CD14-positive monocyte (primary cell): ENCODE data around the gene TCHP. TPM values are rescaled to one million over a fixed set of nuclear protein-coding genes. Genes with fewer than 3 reads are reported as not detected.

ENCODE experiments used
- DNase-seq, 3 donors: peaks; one replicate each; pipeline ENCODE4 v3.0.0-alpha.2; 2011 to 2022
- H2AFZ ChIP-seq: 2 replicates; pipeline ENCODE4 v1.6.0; 2012; ENCODE audit warnings: mild to moderate bottlenecking, low read depth, low read length, inconsistent platforms; ENCODE audit not compliant: insufficient read depth, poor library complexity, severe bottlenecking
- H3K27ac ChIP-seq, 2 donors: 1 replicate in 1 of 2; 2 replicates in 1 of 2; pipeline ENCODE4 v1.5.1; 2012 to 2013; ENCODE audit warnings: low read length in 2 of 2, control low read depth in 1 of 2, inconsistent platforms in 1 of 2, low read depth in 1 of 2, mild to moderate bottlenecking in 1 of 2
- H3K27me3 ChIP-seq, 2 donors: one replicate each; pipeline versions ENCODE4 v1.6.0 to v1.6.1; 2011 to 2013; ENCODE audit warnings: low read length in 2 of 2; ENCODE audit not compliant: control insufficient read depth in 2 of 2, insufficient read depth in 2 of 2
- H3K36me3 ChIP-seq, 2 donors: replicated peaks in 1 of 2; 1 replicate in 1 of 2; 2 replicates in 1 of 2; pipeline versions ENCODE4 v1.5.1 to v1.6.1; 2012 to 2013; ENCODE audit warnings: low read length in 2 of 2, control low read depth in 1 of 2, inconsistent platforms in 1 of 2, mild to moderate bottlenecking in 1 of 2; ENCODE audit not compliant: insufficient read depth in 2 of 2, control insufficient read depth in 1 of 2
- H3K4me1 ChIP-seq, 2 donors: 1 replicate in 1 of 2; 2 replicates in 1 of 2; pipeline versions ENCODE4 v1.5.1 to v1.6.1; 2012 to 2013; ENCODE audit warnings: low read length in 2 of 2, control low read depth in 1 of 2, inconsistent platforms in 1 of 2, mild to moderate bottlenecking in 1 of 2, moderate library complexity in 1 of 2; ENCODE audit not compliant: insufficient read depth in 2 of 2, control insufficient read depth in 1 of 2
- H3K4me2 ChIP-seq: replicated peaks from 2 replicates; pipeline ENCODE3; 2012; ENCODE audit warnings: low read length, moderate library complexity, mild to moderate bottlenecking; ENCODE audit not compliant: poor library complexity, severe bottlenecking; ENCODE audit errors: extremely low read depth
- H3K4me3 ChIP-seq, 3 experiments: fragments of 200-600 bp in 1 of 3; sonication (generic) in 1 of 3; replicated peaks in 1 of 3; 1 replicate in 2 of 3; 2 replicates in 1 of 3; pipeline ENCODE4 v1.5.1; 2011 to 2013; ENCODE audit warnings: low read length in 3 of 3, mild to moderate bottlenecking in 3 of 3, control low read depth in 2 of 3, low read depth in 2 of 3, inconsistent platforms in 1 of 3, moderate library complexity in 1 of 3
- H3K79me2 ChIP-seq: 2 replicates; pipeline ENCODE4 v1.6.0; 2012; ENCODE audit warnings: mild to moderate bottlenecking, control low read depth, inconsistent platforms, low read length, moderate library complexity; ENCODE audit not compliant: insufficient read depth
- H3K9ac ChIP-seq: 2 replicates; pipeline ENCODE4 v1.6.0; 2017; ENCODE audit warnings: low read length, mild to moderate bottlenecking; ENCODE audit not compliant: insufficient read depth, poor library complexity, severe bottlenecking
- H3K9me3 ChIP-seq, 2 donors: replicated peaks in 1 of 2; 1 replicate in 1 of 2; 2 replicates in 1 of 2; pipeline versions ENCODE4 v1.5.1 to v1.6.1; 2012 to 2013; ENCODE audit warnings: low read length in 2 of 2, control low read depth in 1 of 2; ENCODE audit not compliant: control insufficient read depth in 1 of 2, insufficient read depth in 1 of 2
- H4K20me1 ChIP-seq: 2 replicates; pipeline ENCODE4 v1.6.0; 2012; ENCODE audit warnings: mild to moderate bottlenecking, low read length, control low read depth, moderate library complexity; ENCODE audit not compliant: insufficient read depth
- H3K27ac Mint-ChIP-seq, 7 donors: one replicate each; pipeline ENCODE4 v1.8.0; 2020; ENCODE audit warnings: mild to moderate bottlenecking in 7 of 7, mixed read lengths in 7 of 7, moderate library complexity in 6 of 7, inconsistent platforms in 2 of 7
- H3K27me3 Mint-ChIP-seq, 3 donors: one replicate each; pipeline ENCODE4 v1.8.0; 2021 to 2022; ENCODE audit warnings: low read depth in 3 of 3, mild to moderate bottlenecking in 3 of 3, mixed read lengths in 3 of 3, moderate library complexity in 3 of 3, inconsistent platforms in 1 of 3
- H3K36me3 Mint-ChIP-seq, 2 donors: one replicate each; pipeline ENCODE4 v1.8.0; 2020; ENCODE audit warnings: mixed read lengths in 2 of 2, inconsistent platforms in 1 of 2, mild to moderate bottlenecking in 1 of 2
- H3K4me1 Mint-ChIP-seq: one replicate; pipeline ENCODE4 v1.8.0; 2020; ENCODE audit warnings: mild to moderate bottlenecking, mixed read lengths
- H3K4me3 Mint-ChIP-seq, 2 donors: one replicate each; pipeline ENCODE4 v1.8.0; 2020; ENCODE audit warnings: mild to moderate bottlenecking in 2 of 2, mixed read lengths in 2 of 2, moderate library complexity in 1 of 2
- H3K9me3 Mint-ChIP-seq, 7 donors: one replicate each; pipeline ENCODE4 v1.8.0; 2020 to 2022; ENCODE audit warnings: mixed read lengths in 7 of 7, mild to moderate bottlenecking in 6 of 7, moderate library complexity in 6 of 7, inconsistent platforms in 2 of 7
- WGBS: methylation state at CpG from one replicate; pipeline ENCODE4 v1.1.5; 2013; ENCODE audit warnings: missing lambda C conversion rate; ENCODE audit not compliant: insufficient coverage; 5-methylcytosine and 5-hydroxymethylcytosine counted together
- intact Hi-C, 2 donors: fragments of 100-400 bp; cut with micrococcal nuclease; formaldehyde crosslinking; loops; one replicate each; pipeline versions ENCODE4 v1.15.0 to v1.15.1; 2023
- polyA plus RNA-seq, 3 donors: library from polyadenylated mRNA; depleted of rRNA in 1 of 3; unstranded in 2 of 3; stranded (reverse) in 1 of 3; fragments of 300-500 nt in 2 of 3; fragments of >200 nt in 1 of 3; fragmentation: Illumina TruSeq in 2 of 3; gene quantifications; 1 replicate in 2 of 3; 2 replicates in 1 of 3; pipeline ENCODE4 v1.2.3, GENCODE V29; 2012 to 2021
- TF ChIP-seq, protein P1 (sequence below): fragments of 200-600 bp; IDR thresholded peaks from one replicate; pipeline ENCODE4 v1.8.0; 2022; ENCODE audit warnings: antibody characterized with exemption, mild to moderate bottlenecking

Gene TCHP
- polyA plus RNA-seq, 3 donors, result 2.6 to 24.5 (median 7.3) TPM

DNA sequence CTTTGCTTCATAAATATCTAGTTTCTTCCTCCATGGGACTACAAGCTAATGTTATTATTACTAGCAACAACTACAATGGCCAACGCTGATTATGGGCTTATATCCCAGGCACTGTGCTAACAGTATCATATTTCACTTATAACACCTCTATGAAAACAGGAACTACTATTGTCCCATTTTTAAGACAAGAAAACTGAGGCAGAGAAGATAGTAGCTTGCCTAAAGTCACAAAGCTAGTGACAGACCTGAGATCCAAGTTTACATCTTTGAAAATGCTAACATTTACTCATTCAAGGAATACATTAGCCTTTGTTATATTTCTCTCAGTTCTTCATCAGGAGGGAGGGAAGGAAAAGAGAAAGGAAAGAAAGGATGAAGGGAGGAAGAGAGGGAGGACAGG is 63.3 kb downstream of the TCHP start:
- Histone ChIP-seq H3K36me3 (peaks cover 92 to 99% of the 10 kb centered on the region in 2 donors), H3K9me3 (no peaks in the 10 kb centered on the region), H3K4me1 (no peaks in the 10 kb centered on the region), H2AFZ (no peak overlapping the region), H3K27ac (peak overlapping the region in 1 of 2 donors; percentile 53), H3K27me3 (no peaks in the 10 kb centered on the region), H4K20me1 (peaks cover 96% of the 10 kb centered on the region), H3K4me3 (no peak overlapping the region), H3K9ac (no peak overlapping the region), H3K79me2 (peaks cover 61% of the 10 kb centered on the region), H3K4me2 (no peak overlapping the region)
- H3K27ac Mint-ChIP-seq, result peak overlapping the region in 2 of 7 donors; percentile 51 to 73
- no CpG with 5 or more reads among the region's 1 CpG for WGBS
- peaks cover 76 to 91% of the 10 kb centered on the region in 2 donors for H3K36me3 Mint-ChIP-seq
- TF ChIP-seq, protein P1, sequence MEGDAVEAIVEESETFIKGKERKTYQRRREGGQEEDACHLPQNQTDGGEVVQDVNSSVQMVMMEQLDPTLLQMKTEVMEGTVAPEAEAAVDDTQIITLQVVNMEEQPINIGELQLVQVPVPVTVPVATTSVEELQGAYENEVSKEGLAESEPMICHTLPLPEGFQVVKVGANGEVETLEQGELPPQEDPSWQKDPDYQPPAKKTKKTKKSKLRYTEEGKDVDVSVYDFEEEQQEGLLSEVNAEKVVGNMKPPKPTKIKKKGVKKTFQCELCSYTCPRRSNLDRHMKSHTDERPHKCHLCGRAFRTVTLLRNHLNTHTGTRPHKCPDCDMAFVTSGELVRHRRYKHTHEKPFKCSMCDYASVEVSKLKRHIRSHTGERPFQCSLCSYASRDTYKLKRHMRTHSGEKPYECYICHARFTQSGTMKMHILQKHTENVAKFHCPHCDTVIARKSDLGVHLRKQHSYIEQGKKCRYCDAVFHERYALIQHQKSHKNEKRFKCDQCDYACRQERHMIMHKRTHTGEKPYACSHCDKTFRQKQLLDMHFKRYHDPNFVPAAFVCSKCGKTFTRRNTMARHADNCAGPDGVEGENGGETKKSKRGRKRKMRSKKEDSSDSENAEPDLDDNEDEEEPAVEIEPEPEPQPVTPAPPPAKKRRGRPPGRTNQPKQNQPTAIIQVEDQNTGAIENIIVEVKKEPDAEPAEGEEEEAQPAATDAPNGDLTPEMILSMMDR, result no peak
- intact Hi-C loops, result no loop called here
- H3K27me3 Mint-ChIP-seq, result peaks cover 0 to 2% (median 0%) of the 10 kb centered on the region in 3 donors
- DNase-seq, result no peak
- H3K9me3 Mint-ChIP-seq, result no peaks in the 10 kb centered on the region
- H3K4me1 Mint-ChIP-seq, result peaks cover 5% of the 10 kb centered on the region
- no peak overlapping the region for H3K4me3 Mint-ChIP-seq

DNA sequence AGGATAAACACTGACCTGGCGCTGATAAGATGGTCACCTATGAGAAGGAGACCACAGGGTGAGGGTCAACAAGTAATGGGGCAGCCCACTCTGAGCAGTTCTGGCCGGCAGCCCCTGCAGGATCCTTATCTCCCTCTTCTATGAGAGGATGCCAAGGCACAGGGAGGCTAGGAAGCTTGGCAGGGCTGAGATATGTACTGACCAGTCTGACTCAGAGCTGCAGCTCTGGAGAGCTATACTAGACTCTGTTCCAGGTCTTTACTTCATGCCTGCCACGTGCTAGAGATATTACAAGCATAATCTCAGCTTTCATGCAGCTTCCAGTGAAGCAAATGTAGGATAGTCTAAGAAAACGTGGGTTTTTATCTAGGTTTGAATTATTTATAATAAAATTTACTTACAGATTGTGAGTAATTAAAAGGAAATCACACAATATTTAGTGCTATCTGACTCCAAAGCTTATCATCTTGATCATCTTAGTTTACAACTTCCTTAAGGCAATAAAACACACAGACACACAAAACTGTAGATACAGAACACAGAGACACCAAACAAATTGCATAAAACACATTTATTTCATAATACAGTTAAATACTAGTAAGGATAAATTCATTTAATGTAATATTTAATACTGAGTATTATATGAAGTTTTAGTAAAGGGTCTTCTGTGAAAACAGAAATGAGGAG is 63.8 kb downstream of the TCHP start:
- Histone ChIP-seq H3K4me1 (no peaks in the 10 kb centered on the region), H3K4me2 (no peak overlapping the region), H2AFZ (no peak overlapping the region), H3K36me3 (peaks cover 88 to 99% of the 10 kb centered on the region in 2 donors), H3K27me3 (no peaks in the 10 kb centered on the region), H3K4me3 (no peak overlapping the region), H3K79me2 (peaks cover 61% of the 10 kb centered on the region), H3K9ac (no peak overlapping the region), H3K9me3 (no peaks in the 10 kb centered on the region), H4K20me1 (peaks cover 99% of the 10 kb centered on the region), H3K27ac (peak overlapping the region in 1 of 2 donors; percentile 53)
- WGBS, result 100% methylated on average over 1 of the region's 4 CpGs
- intact Hi-C loops, result no loop called here
- DNase-seq, result no peak
- peaks cover 5% of the 10 kb centered on the region for H3K4me1 Mint-ChIP-seq
- H3K36me3 Mint-ChIP-seq, result peaks cover 71 to 91% of the 10 kb centered on the region in 2 donors
- no peak overlapping the region for H3K4me3 Mint-ChIP-seq
- H3K27ac Mint-ChIP-seq, result peak overlapping the region in 2 of 7 donors; percentile 31 to 78
- TF ChIP-seq, protein P1, result no peak
- no peaks in the 10 kb centered on the region for H3K9me3 Mint-ChIP-seq
- peaks cover 0 to 2% (median 0%) of the 10 kb centered on the region in 3 donors for H3K27me3 Mint-ChIP-seq
